HepG2 (cell line): ENCODE data around the gene PALM. TPM values are rescaled to one million over a fixed set of nuclear protein-coding genes. Genes with fewer than 3 reads are reported as not detected.
"Not testable (repeated sequence)": the region's sequence is repeated elsewhere in the genome, so short reads cannot be mapped to it uniquely, and the experiment has no call there.

ENCODE experiments used
- ATAC-seq: fragments of 200-7000 bp; cut with Tn5 transposase; 3 replicates; pipeline ENCODE4 v1.9.1; 2020; ENCODE audit warnings: mild to moderate bottlenecking, moderate library complexity
- BruUV-seq: library from RNA; stranded (reverse); fragments of 400-500 nt; replicated peaks from 2 replicates; lab custom pipeline; 2021; lab: Mats Ljungman, UMichigan
- CTCF ChIA-PET: fragments of 300-600 bp; formaldehyde crosslinking; extraction: SDS; loops from one replicate; lab custom pipeline; 2021; ENCODE audit warnings: low total read pairs, inconsistent platforms, low intra/inter-chr PET ratio; lab: Yijun Ruan, JAX
- POLR2A ChIA-PET: fragments of 350-600 bp; sonication (Branson Sonifier 250); formaldehyde crosslinking; loops from one replicate; lab custom pipeline; 2020; ENCODE audit warnings: antibody characterized with exemption, inconsistent platforms; lab: Yijun Ruan, JAX
- DNase-seq: peaks from one replicate; pipeline ENCODE4 v3.0.0-alpha.2; 2015; ENCODE audit warnings: low spot score
- FAIRE-seq: peaks from 3 replicates; lab custom pipeline; 2011; peaks lifted over from hg19 to GRCh38; lab: Jason Lieb, UNC
- H2AFZ ChIP-seq: one replicate; pipeline ENCODE4 v1.6.1; 2011; ENCODE audit warnings: low read length, inconsistent platforms
- H3K27ac ChIP-seq: fragments of 300-600 bp; 3 replicates; pipeline ENCODE4 v1.8.0; 2011; ENCODE audit warnings: mixed run types, mild to moderate bottlenecking, mixed read lengths, low read length, inconsistent platforms; ENCODE audit not compliant: insufficient read depth; ENCODE audit errors: extremely low read length
- H3K27me3 ChIP-seq, 2 experiments: fragments of 200-600 bp in 1 of 2; 2 replicates in 1 of 2; 3 replicates in 1 of 2; pipeline versions ENCODE4 v1.6.0 to v1.8.0; 2011; ENCODE audit warnings: low read length in 2 of 2, mild to moderate bottlenecking in 2 of 2, moderate library complexity in 2 of 2, inconsistent platforms in 1 of 2; ENCODE audit not compliant: insufficient read depth in 2 of 2, control insufficient read depth in 1 of 2
- H3K36me3 ChIP-seq, 2 experiments: fragments of 200-600 bp in 1 of 2; replicated peaks in 1 of 2; 2 replicates in 1 of 2; 3 replicates in 1 of 2; pipeline versions ENCODE4 v1.5.1 to v1.8.0; 2011; ENCODE audit warnings: low read length in 2 of 2, inconsistent platforms in 1 of 2; ENCODE audit not compliant: insufficient read depth in 2 of 2, control insufficient read depth in 1 of 2
- H3K4me1 ChIP-seq: 2 replicates; pipeline ENCODE4 v1.5.1; 2012; ENCODE audit warnings: low read length, inconsistent platforms; ENCODE audit not compliant: insufficient read depth
- H3K4me2 ChIP-seq: 2 replicates; pipeline ENCODE4 v1.6.0; 2011; ENCODE audit warnings: low read depth, low read length, inconsistent platforms
- H3K4me3 ChIP-seq, 3 experiments: fragments of 200-600 bp in 1 of 3; sonication (generic), shearing (Covaris generic) in 1 of 3; replicated peaks in 1 of 3; 2 replicates each; pipeline ENCODE4 v1.5.1; 2011 to 2016; ENCODE audit warnings: low read length in 3 of 3, inconsistent platforms in 2 of 3, low read depth in 2 of 3, mild to moderate bottlenecking in 2 of 3, control low read depth in 1 of 3, mixed read lengths in 1 of 3; ENCODE audit not compliant: insufficient read depth in 1 of 3
- H3K79me2 ChIP-seq: one replicate; pipeline ENCODE4 v1.6.1; 2011; ENCODE audit warnings: low read length, inconsistent platforms; ENCODE audit not compliant: insufficient read depth
- H3K9ac ChIP-seq: 2 replicates; pipeline ENCODE4 v1.6.0; 2011; ENCODE audit warnings: mild to moderate bottlenecking, low read depth, low read length, inconsistent platforms; ENCODE audit not compliant: insufficient read depth
- H3K9me3 ChIP-seq: 2 replicates; pipeline ENCODE4 v1.5.1; 2012; ENCODE audit warnings: mild to moderate bottlenecking, low read length
- H4K20me1 ChIP-seq: 2 replicates; pipeline ENCODE4 v1.6.0; 2011; ENCODE audit warnings: inconsistent platforms, mild to moderate bottlenecking, low read length, moderate library complexity; ENCODE audit not compliant: insufficient read depth
- HNRNPK ChIP-seq: fragments of 200-400 bp; formaldehyde crosslinking; IDR thresholded peaks from 2 replicates; pipeline ENCODE4 v1.6.1; 2018; ENCODE audit warnings: low read length, low read depth, moderate library complexity, mild to moderate bottlenecking; ENCODE audit not compliant: poor library complexity, severe bottlenecking
- JUNB ChIP-seq: sonication (generic); formaldehyde crosslinking; IDR thresholded peaks from 2 replicates; pipeline ENCODE4 v1.8.0; 2022; ENCODE audit warnings: missing genetic modification reagents, mild to moderate bottlenecking, borderline replicate concordance
- ZNF282 ChIP-seq: fragments of 450-650 bp; IDR thresholded peaks from 2 replicates; pipeline ENCODE4 v1.6.1; 2018; ENCODE audit not compliant: partially characterized antibody
- ZSCAN20 ChIP-seq: sonication (generic); formaldehyde crosslinking; IDR thresholded peaks from 2 replicates; pipeline ENCODE4 v1.4.0; 2020; ENCODE audit warnings: missing genetic modification reagents, mild to moderate bottlenecking, borderline replicate concordance
- WGBS: methylation state at CpG from one replicate; pipeline ENCODE4 v1.1.6; 2017; ENCODE audit warnings: low lambda C conversion rate; 5-methylcytosine and 5-hydroxymethylcytosine counted together
- in situ Hi-C: cut with HindIII; loops from 2 replicates; pipeline ENCODE4 v1.10.0; 2017; ENCODE audit warnings: low pct_unique_long_range_greater_than_20kb; ENCODE audit not compliant: extremely low pct_ligation_motif_present
- intact Hi-C: fragments of 100-400 bp; cut with micrococcal nuclease; formaldehyde crosslinking; loops from one replicate; pipeline ENCODE4 v1.10.0; 2022; ENCODE audit not compliant: unreplicated experiment
- polyA plus RNA-seq, 8 experiments: library from polyadenylated mRNA; depleted of rRNA in 3 of 8; stranded (reverse) in 7 of 8; unstranded in 1 of 8; fragments of >200 nt; fragmentation: Illumina TruSeq in 4 of 8; extraction: Trizol in 4 of 8; gene quantifications; 2 replicates each; pipeline versions ENCODE4 v1.2.1 to v1.2.3, GENCODE V29; 2011 to 2016; ENCODE audit warnings: low read depth in 4 of 8, missing spikeins in 1 of 8, mixed read lengths in 1 of 8; ENCODE audit not compliant: insufficient read depth in 1 of 8
- total RNA-seq, 5 experiments: library from RNA; depleted of rRNA; stranded (reverse); fragments of >200 nt; fragmentation: Illumina TruSeq; extraction: Trizol; gene quantifications; 2 replicates each; pipeline ENCODE4 v1.2.3, GENCODE V29; 2016; ENCODE audit warnings: low read depth in 1 of 5

Gene PALM
- total and polyA plus RNA-seq, 2 of the 13 experiments (the other 11 are each of a cell fraction or from before 2014, with no cell fraction given): 4.0 to 9.7 TPM

DNA sequence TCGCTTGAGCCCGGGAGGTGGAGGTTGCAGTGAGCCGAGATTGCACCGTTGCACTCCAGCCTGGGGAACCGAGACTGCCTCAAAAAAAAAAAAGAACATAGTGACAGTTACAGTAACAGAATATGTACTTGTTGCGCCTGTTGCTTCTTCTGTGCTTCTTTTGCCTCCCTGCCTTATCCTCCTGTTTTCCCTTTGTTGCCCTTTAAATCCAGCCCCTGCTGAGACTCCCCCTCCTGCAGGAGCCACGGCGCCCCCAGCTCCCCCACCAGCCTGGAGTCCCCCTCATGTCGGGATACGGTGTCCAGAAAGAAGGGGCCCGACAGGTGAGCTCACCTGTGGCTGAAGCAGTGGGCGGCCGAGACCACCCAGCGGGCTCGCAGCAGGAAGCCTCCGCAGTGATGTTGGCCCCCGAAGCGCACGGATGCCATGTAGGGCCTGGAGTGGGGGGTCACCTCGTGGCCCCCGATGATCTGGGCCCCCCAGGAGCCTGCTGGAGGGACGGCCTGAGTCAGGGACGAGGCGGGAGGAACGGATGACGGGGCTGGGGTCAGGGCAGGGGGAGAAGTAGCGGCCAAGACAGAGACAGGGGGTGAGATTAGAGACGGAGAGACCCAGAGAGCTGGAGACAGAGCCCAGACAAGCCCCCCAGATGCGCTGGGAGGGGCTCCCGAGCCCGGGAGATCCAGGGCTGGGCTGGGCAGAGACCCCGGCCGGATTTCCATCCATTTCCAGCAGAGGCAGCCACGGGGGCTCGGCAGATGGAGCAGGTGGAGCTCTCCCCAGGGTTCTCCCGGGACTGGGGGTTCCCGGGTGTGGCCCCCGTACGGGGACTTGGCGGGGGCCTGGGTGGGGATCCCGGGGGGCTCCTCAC, 14.0 kb upstream of the PALM start:
- Histone ChIP-seq H3K36me3 (no peaks in the 10 kb centered on the region), H3K79me2 (no peaks in the 10 kb centered on the region), H3K27me3 (peaks cover 3 to 24% of the 10 kb centered on the region in 2 experiments; a peak in 3 of 5 replicates), H3K4me1 (peaks cover 6% of the 10 kb centered on the region; the same call in 1 of the 2 replicates), H3K9me3 (no peaks in the 10 kb centered on the region), H4K20me1 (no peaks in the 10 kb centered on the region), H3K27ac (no peak overlapping the region), H2AFZ (no peak overlapping the region), H3K4me2 (no peak overlapping the region), H3K9ac (no peak overlapping the region), H3K4me3 (no peak overlapping the region)
- TF ChIP-seq ZSCAN20 (no peak), HNRNPK (no peak)
- no peak for DNase-seq
- intact Hi-C loops (no loop called here), in situ Hi-C loops (no loop called here)
- CTCF ChIA-PET: no interaction called here
- no peak for FAIRE-seq
- POLR2A ChIA-PET: interaction anchor here (0.6 kb wide), 1 partner anchor 9 kb away, joined by 4 read pairs; no protein-coding TSS in a partner anchor
- 41% methylated on average over 30 of the region's 41 CpGs for WGBS
- ATAC-seq: peak; percentile 38
- BruUV-seq: no TSS peak

DNA sequence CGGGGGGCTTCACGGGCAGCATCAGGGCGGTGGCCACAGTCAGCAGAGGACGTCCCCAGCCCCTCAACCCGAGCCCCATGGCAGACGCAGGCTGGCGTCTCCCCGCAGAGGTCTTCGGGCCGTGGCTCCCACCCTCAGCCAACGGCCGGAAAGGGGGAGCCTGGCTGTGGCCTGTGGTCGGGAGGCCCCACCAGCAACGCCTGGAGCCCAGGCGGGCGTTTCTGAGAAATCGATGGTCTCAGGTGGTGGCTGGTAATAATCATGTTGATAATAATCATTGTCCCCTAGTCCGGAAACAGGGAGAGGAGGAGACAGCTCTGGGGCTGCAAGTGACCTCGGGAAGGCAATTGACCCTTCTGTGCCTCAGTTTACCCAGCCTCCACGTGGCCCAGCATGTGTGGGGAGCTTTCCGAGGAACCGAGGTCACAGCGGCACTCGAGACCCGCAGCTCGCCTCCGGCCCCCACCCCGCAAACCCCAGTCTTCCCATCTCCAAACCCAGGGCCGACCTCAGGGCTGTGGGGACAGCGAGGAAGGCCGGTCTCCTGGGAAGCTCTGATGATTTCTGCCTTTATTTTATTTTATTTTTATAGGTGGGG, 13.3 kb upstream of the PALM start, which contains the start of gene PRSS57:
TSS of gene PRSS57 (minus strand) at position 101 of the 598 bp plus-strand sequence. CDS start at position 79, 22 bp downstream.
- WGBS: 36% methylated on average over 5 of the region's 31 CpGs
- POLR2A ChIA-PET: interaction anchor here (0.6 kb wide), 1 partner anchor 8 kb away, joined by 4 read pairs; no protein-coding TSS in a partner anchor
- FAIRE-seq: no peak
- peak; percentile 20; the same call in 2 of the 3 replicates for ATAC-seq
- H3K4me2 ChIP-seq: no peak within 1 kb of the TSS
- BruUV-seq: no TSS peak
- no peak for TF ChIP-seq JUNB
- TF ChIP-seq ZNF282: no peak
- peaks cover 6% of the 10 kb centered on the region; the same call in 1 of the 2 replicates for H3K4me1 ChIP-seq
- CTCF ChIA-PET: no interaction called here
- in situ Hi-C loops: no loop called here
- no peaks in the 10 kb centered on the region for H4K20me1 ChIP-seq
- H3K27me3 ChIP-seq: peaks cover 3 to 21% of the 10 kb centered on the region in 2 experiments; a peak in 3 of 5 replicates
- no peaks in the 10 kb centered on the region for H3K36me3 ChIP-seq
- no peak within 1 kb of the TSS for H3K9ac ChIP-seq
- H3K27ac ChIP-seq: no peak within 1 kb of the TSS
- H3K79me2 ChIP-seq: no peaks in the 10 kb centered on the region
- intact Hi-C loops: no loop called here
- no peak within 1 kb of the TSS for H3K4me3 ChIP-seq
- no peak within 1 kb of the TSS for H2AFZ ChIP-seq
- no peak for DNase-seq
- H3K9me3 ChIP-seq: no peaks in the 10 kb centered on the region

DNA sequence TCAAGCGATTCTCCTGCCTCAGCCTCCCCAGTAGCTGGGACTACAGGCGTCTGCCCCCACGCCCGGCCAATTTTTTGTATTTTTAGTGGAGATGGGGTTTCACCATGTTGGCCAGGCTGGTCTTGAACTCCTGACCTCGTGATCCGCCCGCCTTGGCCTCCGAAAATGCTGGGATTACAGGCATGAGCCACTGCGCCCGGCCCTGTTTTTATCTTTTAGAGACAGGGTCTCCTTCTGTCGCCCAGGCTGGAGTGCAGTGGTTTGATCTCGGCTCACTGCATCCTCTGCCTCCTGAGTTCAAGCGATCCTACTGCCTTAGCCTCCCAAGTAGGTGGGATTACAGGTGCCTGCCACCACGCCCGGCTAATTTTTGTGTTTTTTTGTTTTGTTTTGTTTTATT, 10.2 kb upstream of the PALM start:
- H3K36me3 ChIP-seq, H3K4me3 ChIP-seq, H3K9me3 ChIP-seq, H3K9ac ChIP-seq, H3K79me2 ChIP-seq, FAIRE-seq, DNase-seq, intact Hi-C loops, in situ Hi-C loops, H3K27ac ChIP-seq, BruUV-seq, ATAC-seq, H3K4me2 ChIP-seq, CTCF ChIA-PET, H2AFZ ChIP-seq, H4K20me1 ChIP-seq: not testable (repeated sequence)
- POLR2A ChIA-PET: interaction anchor here (1.1 to 1.5 kb wide), 3 partner anchors 10 to 35 kb away, joined by 3 to 4 read pairs (median 3); partner anchors contain the start of gene RNF126
- H3K27me3 ChIP-seq: peaks cover 2 to 17% of the 10 kb centered on the region in 2 experiments; a peak in 4 of 5 replicates
- H3K4me1 ChIP-seq: peaks cover 19% of the 10 kb centered on the region; the same call in 1 of the 2 replicates
- 56% methylated on average over 10 of the region's 15 CpGs for WGBS
